HCT116 (cell line): ENCODE data around the gene CDH1. TPM values are rescaled to one million over a fixed set of nuclear protein-coding genes. Genes with fewer than 3 reads are reported as not detected.
A peak's percentile ranks its signal among the peaks of the same experiment; 100 is the strongest.

Source experiments
- CBX3 ChIP-seq: IDR thresholded peaks from 2 replicates; pipeline ENCODE4 v1.6.1; 2012; ENCODE audit warnings: low read depth
- EGR1 ChIP-seq: IDR thresholded peaks from 2 replicates; pipeline ENCODE4 v1.6.1; 2012; ENCODE audit warnings: low read depth
- EZH2phosphoT487 ChIP-seq: fragments of 200-600 bp; IDR thresholded peaks from 2 replicates; pipeline ENCODE4 v1.6.1; 2018; ENCODE audit warnings: antibody characterized with exemption, borderline replicate concordance
- POLR2AphosphoS5 ChIP-seq: IDR thresholded peaks from 2 replicates; pipeline ENCODE4 v1.6.1; 2011; ENCODE audit warnings: mild to moderate bottlenecking, low read depth, low read length, moderate library complexity
- RAD21 ChIP-seq: IDR thresholded peaks from 2 replicates; pipeline ENCODE4 v1.6.1; 2012; ENCODE audit warnings: low read depth, mild to moderate bottlenecking
- YY1 ChIP-seq: IDR thresholded peaks from 2 replicates; pipeline ENCODE4 v1.6.1; 2011; ENCODE audit warnings: low read length, low read depth, moderate library complexity, mild to moderate bottlenecking; ENCODE audit not compliant: insufficient replicate concordance; ENCODE audit errors: extremely low read depth
- total RNA-seq: library from RNA; stranded (reverse); gene quantifications from one replicate; pipeline ENCODE4 v1.2.1, GENCODE V29; 2021; ENCODE audit not compliant: unreplicated experiment
- TF ChIP-seq, protein P1 (sequence below): IDR thresholded peaks from 2 replicates; pipeline ENCODE4 v1.6.1; 2012; ENCODE audit warnings: low read depth
- TF ChIP-seq, protein P2 (sequence below), 3 experiments: fragments of 200-600 bp in 1 of 3; sonication (generic) in 1 of 3; IDR thresholded peaks in 2 of 3; conservative IDR thresholded peaks in 1 of 3; 2 replicates each; pipeline ENCODE4 v1.5.1; 2012 to 2017; ENCODE audit warnings: low read depth in 2 of 3, low read length in 2 of 3, antibody characterized with exemption in 1 of 3, borderline replicate concordance in 1 of 3, control low read depth in 1 of 3, mild to moderate bottlenecking in 1 of 3, mixed read lengths in 1 of 3, mixed run types in 1 of 3, moderate library complexity in 1 of 3; ENCODE audit not compliant: insufficient read depth in 1 of 3
- TF ChIP-seq, protein P3 (sequence below): IDR thresholded peaks from 2 replicates; pipeline ENCODE4 v1.6.1; 2012

Gene CDH1
- total RNA-seq, 1 experiment from 2014 or later, result 73.2 TPM

DNA sequence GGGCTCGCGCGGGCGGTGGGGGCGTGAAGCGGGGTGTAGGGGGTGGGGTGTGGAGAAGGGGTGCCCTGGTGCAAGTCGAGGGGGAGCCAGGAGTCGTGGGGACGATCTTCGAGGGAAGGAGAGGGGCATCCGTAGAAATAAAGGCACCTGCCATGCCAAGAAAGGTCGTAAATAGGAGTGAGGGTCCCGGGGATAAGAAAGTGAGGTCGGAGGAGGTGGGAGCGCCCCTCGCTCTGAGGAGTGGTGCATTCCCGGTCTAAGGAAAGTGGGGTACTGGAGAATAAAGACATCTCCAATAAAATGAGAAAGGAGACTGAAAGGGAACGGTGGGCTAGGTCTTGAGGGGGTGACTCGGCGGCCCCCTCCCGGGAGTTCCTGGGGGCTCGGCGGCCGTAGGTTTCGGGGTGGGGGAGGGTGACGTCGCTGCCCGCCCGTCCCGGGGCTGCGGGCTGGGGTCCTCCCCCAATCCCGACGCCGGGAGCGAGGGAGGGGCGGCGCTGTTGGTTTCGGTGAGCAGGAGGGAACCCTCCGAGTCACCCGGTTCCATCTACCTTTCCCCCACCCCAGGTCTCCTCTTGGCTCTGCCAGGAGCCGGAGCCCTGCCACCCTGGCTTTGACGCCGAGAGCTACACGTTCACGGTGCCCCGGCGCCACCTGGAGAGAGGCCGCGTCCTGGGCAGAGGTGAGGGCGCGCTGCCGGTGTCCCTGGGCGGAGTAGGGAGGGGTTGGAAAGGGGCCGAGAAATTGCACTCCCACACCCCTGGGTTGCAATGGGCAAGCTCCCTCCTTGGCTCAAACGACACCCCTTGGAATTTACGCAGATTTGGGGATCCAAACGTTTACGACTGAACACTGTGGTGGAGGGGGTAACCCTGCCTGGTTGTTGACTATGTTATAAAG lies 888 bp downstream of the CDH1 start (continued):
- TF ChIP-seq CBX3 (no peak), RAD21 (peak; percentile 69), YY1 (no peak), EGR1 (no peak), POLR2AphosphoS5 (peak; percentile 25; the same call in 1 of the 2 replicates), EZH2phosphoT487 (no peak)
- TF ChIP-seq, protein P1, sequence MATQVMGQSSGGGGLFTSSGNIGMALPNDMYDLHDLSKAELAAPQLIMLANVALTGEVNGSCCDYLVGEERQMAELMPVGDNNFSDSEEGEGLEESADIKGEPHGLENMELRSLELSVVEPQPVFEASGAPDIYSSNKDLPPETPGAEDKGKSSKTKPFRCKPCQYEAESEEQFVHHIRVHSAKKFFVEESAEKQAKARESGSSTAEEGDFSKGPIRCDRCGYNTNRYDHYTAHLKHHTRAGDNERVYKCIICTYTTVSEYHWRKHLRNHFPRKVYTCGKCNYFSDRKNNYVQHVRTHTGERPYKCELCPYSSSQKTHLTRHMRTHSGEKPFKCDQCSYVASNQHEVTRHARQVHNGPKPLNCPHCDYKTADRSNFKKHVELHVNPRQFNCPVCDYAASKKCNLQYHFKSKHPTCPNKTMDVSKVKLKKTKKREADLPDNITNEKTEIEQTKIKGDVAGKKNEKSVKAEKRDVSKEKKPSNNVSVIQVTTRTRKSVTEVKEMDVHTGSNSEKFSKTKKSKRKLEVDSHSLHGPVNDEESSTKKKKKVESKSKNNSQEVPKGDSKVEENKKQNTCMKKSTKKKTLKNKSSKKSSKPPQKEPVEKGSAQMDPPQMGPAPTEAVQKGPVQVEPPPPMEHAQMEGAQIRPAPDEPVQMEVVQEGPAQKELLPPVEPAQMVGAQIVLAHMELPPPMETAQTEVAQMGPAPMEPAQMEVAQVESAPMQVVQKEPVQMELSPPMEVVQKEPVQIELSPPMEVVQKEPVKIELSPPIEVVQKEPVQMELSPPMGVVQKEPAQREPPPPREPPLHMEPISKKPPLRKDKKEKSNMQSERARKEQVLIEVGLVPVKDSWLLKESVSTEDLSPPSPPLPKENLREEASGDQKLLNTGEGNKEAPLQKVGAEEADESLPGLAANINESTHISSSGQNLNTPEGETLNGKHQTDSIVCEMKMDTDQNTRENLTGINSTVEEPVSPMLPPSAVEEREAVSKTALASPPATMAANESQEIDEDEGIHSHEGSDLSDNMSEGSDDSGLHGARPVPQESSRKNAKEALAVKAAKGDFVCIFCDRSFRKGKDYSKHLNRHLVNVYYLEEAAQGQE, result no peak
- TF ChIP-seq, protein P2, sequence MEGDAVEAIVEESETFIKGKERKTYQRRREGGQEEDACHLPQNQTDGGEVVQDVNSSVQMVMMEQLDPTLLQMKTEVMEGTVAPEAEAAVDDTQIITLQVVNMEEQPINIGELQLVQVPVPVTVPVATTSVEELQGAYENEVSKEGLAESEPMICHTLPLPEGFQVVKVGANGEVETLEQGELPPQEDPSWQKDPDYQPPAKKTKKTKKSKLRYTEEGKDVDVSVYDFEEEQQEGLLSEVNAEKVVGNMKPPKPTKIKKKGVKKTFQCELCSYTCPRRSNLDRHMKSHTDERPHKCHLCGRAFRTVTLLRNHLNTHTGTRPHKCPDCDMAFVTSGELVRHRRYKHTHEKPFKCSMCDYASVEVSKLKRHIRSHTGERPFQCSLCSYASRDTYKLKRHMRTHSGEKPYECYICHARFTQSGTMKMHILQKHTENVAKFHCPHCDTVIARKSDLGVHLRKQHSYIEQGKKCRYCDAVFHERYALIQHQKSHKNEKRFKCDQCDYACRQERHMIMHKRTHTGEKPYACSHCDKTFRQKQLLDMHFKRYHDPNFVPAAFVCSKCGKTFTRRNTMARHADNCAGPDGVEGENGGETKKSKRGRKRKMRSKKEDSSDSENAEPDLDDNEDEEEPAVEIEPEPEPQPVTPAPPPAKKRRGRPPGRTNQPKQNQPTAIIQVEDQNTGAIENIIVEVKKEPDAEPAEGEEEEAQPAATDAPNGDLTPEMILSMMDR (IDR thresholded peaks at IDR 0.05 in 2 of 3, conservative IDR thresholded peaks at IDR 0.05 in 1 of 3; ENCODE audit: borderline replicate concordance in 1 of 3, insufficient read depth in 1 of 3, low read depth in 2 of 3, low read length in 2 of 3), result peak in 2 of 3 experiments; percentile 15 to 54; a peak in 3 of 6 replicates
- TF ChIP-seq, protein P3, sequence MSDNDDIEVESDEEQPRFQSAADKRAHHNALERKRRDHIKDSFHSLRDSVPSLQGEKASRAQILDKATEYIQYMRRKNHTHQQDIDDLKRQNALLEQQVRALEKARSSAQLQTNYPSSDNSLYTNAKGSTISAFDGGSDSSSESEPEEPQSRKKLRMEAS, result peak; percentile 45; the same call in 1 of the 2 replicates
